IPS DF 6.9 (cell line): Measurements from ENCODE around the gene SH2D5.
"Not testable (repeated sequence)": the region's sequence is repeated elsewhere in the genome, so short reads cannot be mapped to it uniquely, and the experiment has no call there.

Source experiments
- DNase-seq: peaks from one replicate; pipeline ENCODE4 v3.0.0-alpha.2; 2013; ENCODE audit warnings: low read depth, low spot score
- H3K27ac ChIP-seq: one replicate; pipeline ENCODE4 v1.5.1; 2013; ENCODE audit warnings: low read length, control low read depth
- H3K27me3 ChIP-seq: 2 replicates; pipeline ENCODE4 v1.6.1; 2013; ENCODE audit warnings: mild to moderate bottlenecking, low read length; ENCODE audit not compliant: control insufficient read depth, insufficient read depth
- H3K36me3 ChIP-seq: 2 replicates; pipeline ENCODE4 v1.6.1; 2013; ENCODE audit warnings: low read length; ENCODE audit not compliant: control insufficient read depth, insufficient read depth
- H3K4me1 ChIP-seq: 2 replicates; pipeline ENCODE4 v1.6.1; 2013; ENCODE audit warnings: low read length; ENCODE audit not compliant: control insufficient read depth, insufficient read depth
- H3K4me3 ChIP-seq: 2 replicates; pipeline ENCODE4 v1.5.1; 2013; ENCODE audit warnings: mild to moderate bottlenecking, low read length
- H3K9me3 ChIP-seq: 2 replicates; pipeline ENCODE4 v1.6.1; 2013; ENCODE audit warnings: low read length, inconsistent platforms; ENCODE audit not compliant: control insufficient read depth, insufficient read depth
- WGBS: extraction: QIAGEN DNeasy Blood & Tissue Kit; methylation state at CpG from one replicate; pipeline ENCODE4 v1.1.7; 2013; ENCODE audit warnings: mixed read lengths, missing lambda C conversion rate; ENCODE audit not compliant: insufficient read length, insufficient coverage; 5-methylcytosine and 5-hydroxymethylcytosine counted together

Gene SH2D5

GRCh38 chr1:20681999-20682398 lies 50.5 kb downstream of the SH2D5 start:
- peaks cover 5% of the 10 kb centered on the region for H3K36me3 ChIP-seq
- WGBS = 100% methylated on average over 5 of the region's 9 CpGs
- H3K27ac ChIP-seq = no peak overlapping the region
- H3K4me3 ChIP-seq = no peak overlapping the region
- no peak for DNase-seq
- no peaks in the 10 kb centered on the region for H3K9me3 ChIP-seq
- no peaks in the 10 kb centered on the region for H3K27me3 ChIP-seq
- no peaks in the 10 kb centered on the region; the same call in 1 of the 2 replicates for H3K4me1 ChIP-seq

GRCh38 chr1:20680269-20680668 lies 52.2 kb downstream of the SH2D5 start:
- Histone ChIP-seq H3K9me3 (no peaks in the 10 kb centered on the region), H3K36me3 (no peaks in the 10 kb centered on the region; the same call in none of the 2 replicates), H3K27me3 (no peaks in the 10 kb centered on the region), H3K4me3 (no peak overlapping the region), H3K4me1 (no peaks in the 10 kb centered on the region; the same call in 1 of the 2 replicates), H3K27ac (no peak overlapping the region)
- WGBS = no CpG with 5 or more reads among the region's 5 CpGs
- no peak for DNase-seq

- H3K4me3 ChIP-seq = no peak overlapping the region
- no peaks in the 10 kb centered on the region for H3K27me3 ChIP-seq
- WGBS = no CpG with 5 or more reads among the region's 6 CpGs
- no peaks in the 10 kb centered on the region; the same call in none of the 2 replicates for H3K36me3 ChIP-seq
- DNase-seq = no peak
- H3K27ac ChIP-seq = no peak overlapping the region
- no peaks in the 10 kb centered on the region for H3K4me1 ChIP-seq
- no peaks in the 10 kb centered on the region for H3K9me3 ChIP-seq
Measured at GRCh38 chr1:20678599-20678998, 53.9 kb downstream of the SH2D5 start.

DNA sequence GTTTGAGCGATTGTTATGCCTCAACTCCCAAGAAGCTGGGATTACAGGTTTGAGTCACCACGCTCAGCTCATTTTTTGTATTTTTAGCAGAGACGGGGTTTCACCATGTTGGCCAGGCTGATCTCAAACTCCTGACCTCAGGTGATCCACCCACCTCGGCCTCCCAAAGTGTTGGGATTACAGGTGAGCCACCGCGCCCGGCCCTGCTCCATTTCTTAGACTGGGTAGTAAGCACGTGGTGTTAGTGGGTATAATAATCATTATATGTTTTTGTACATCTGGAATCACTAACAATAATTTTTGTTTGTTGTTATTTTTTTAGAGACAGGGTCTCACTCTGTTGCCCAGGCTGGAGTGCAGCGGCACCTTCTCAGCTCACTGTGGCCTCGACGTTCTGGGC lies 58.9 kb downstream of the SH2D5 start:
- not testable (repeated sequence) for H3K4me3 ChIP-seq, DNase-seq, H3K36me3 ChIP-seq, H3K27me3 ChIP-seq, H3K9me3 ChIP-seq, H3K27ac ChIP-seq, H3K4me1 ChIP-seq
- WGBS = no CpG with 5 or more reads among the region's 11 CpGs

DNA sequence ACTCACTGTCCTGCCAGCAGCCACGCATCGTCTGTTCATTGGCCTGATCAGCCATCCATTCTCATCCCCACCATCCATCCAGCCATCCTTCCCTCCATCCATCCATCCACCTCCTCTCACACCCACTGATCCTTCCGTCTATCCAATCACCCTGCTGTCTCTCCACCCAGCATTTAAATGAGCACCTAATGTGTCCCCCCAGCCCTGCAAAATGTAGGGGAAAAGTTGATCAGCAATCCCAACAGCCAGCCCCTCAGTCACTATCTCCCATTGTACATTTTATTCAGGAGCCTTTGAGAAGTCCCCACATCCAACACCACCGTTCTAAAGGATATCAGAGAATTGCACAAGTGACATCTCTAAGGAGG lies 60.3 kb downstream of the SH2D5 start:
- Histone ChIP-seq H3K27me3 (no peaks in the 10 kb centered on the region), H3K27ac (no peak overlapping the region), H3K4me3 (no peak overlapping the region), H3K9me3 (no peaks in the 10 kb centered on the region), H3K36me3 (peaks cover 6% of the 10 kb centered on the region; the same call in 1 of the 2 replicates), H3K4me1 (no peaks in the 10 kb centered on the region)
- WGBS = 100% methylated on average over 1 of the region's 4 CpGs
- DNase-seq = no peak

DNA sequence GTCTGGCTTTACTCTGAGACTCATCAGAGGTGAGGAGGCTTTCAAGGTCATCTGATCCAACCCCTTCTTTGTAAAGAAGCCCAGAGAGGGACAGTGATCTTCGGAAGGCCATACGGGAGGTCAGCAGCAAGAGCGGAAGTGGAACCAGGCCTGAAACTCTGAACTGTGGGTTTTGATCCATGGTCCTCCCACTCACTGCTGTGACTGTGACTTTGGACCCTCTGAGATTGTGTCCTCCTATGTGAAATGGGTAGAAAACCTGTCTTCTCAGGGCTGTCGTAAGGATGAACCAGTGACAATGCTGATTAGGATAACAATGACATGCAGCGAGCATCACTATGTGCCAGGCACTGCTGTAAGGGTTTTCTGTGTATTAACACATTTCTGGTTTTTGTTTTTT lies 61.6 kb downstream of the SH2D5 start:
- Histone ChIP-seq H3K4me1 (no peaks in the 10 kb centered on the region), H3K4me3 (no peak overlapping the region), H3K36me3 (peaks cover 6% of the 10 kb centered on the region; the same call in 1 of the 2 replicates), H3K9me3 (no peaks in the 10 kb centered on the region), H3K27ac (no peak overlapping the region), H3K27me3 (no peaks in the 10 kb centered on the region)
- no CpG with 5 or more reads among the region's 5 CpGs for WGBS
- no peak for DNase-seq
